Activated gamma-delta T cell (primary cell): Measurements from ENCODE around the gene SLFN12.
"Not testable (repeated sequence)": the region's sequence is repeated elsewhere in the genome, so short reads cannot be mapped to it uniquely, and the experiment has no call there.

Experiments
- DNase-seq: peaks from one replicate; lab custom pipeline; 2025; lab: John Stamatoyannopoulos, UW
- total RNA-seq, 2 donors: gene quantifications; one replicate each; lab custom pipeline; 2026; lab: John Stamatoyannopoulos, UW

SLFN12 gene
- total RNA-seq = 19.5 to 31.4 reads per million in 2 donors

GRCh38 chr17:35432176-35433074, at the start of gene SLFN12:
SLFN12 (minus strand) TSS chr17:35432500; CDS start chr17:35423028, 9,472 bp downstream.
- DNase-seq = no peak

GRCh38 chr17:35479271-35479670, 47.0 kb upstream of the SLFN12 start:
- DNase-seq = no peak

GRCh38 chr17:35477248-35477647, 44.9 kb upstream of the SLFN12 start:
- no peak for DNase-seq

GRCh38 chr17:35476283-35476820, 44.1 kb upstream of the SLFN12 start:
- no peak for DNase-seq

- DNase-seq = no peak
Measured at GRCh38 chr17:35468475-35468874, 36.2 kb upstream of the SLFN12 start.

- no peak for DNase-seq
Measured at GRCh38 chr17:35467824-35468223, 35.5 kb upstream of the SLFN12 start.

- DNase-seq = peak; percentile 73
Measured at GRCh38 chr17:35460354-35460851, 28.1 kb upstream of the SLFN12 start.

GRCh38 chr17:35454035-35454434, 21.7 kb upstream of the SLFN12 start:
- DNase-seq = not testable (repeated sequence)

GRCh38 chr17:35453171-35453570, 20.9 kb upstream of the SLFN12 start:
- DNase-seq = no peak

GRCh38 chr17:35449371-35449931, 17.2 kb upstream of the SLFN12 start:
- no peak for DNase-seq

- DNase-seq = no peak
Measured at GRCh38 chr17:35448899-35449227, 16.6 kb upstream of the SLFN12 start.

GRCh38 chr17:35448214-35448898, 16.1 kb upstream of the SLFN12 start, which contains the start of gene SLFN13:
SLFN13 (minus strand) TSS chr17:35448766; CDS start chr17:35445680, 3,086 bp downstream.
- DNase-seq = peak; percentile 76

GRCh38 chr17:35447499-35447898, 15.2 kb upstream of the SLFN12 start:
- DNase-seq = no peak

GRCh38 chr17:35438433-35438832, 6.1 kb upstream of the SLFN12 start:
- DNase-seq = no peak

GRCh38 chr17:35433075-35433894, 985 bp upstream of the SLFN12 start:
- no peak for DNase-seq

GRCh38 chr17:35429702-35430101, 2.6 kb downstream of the SLFN12 start:
- no peak for DNase-seq

GRCh38 chr17:35428229-35428628, 4.1 kb downstream of the SLFN12 start:
- DNase-seq = no peak

GRCh38 chr17:35423761-35424160, 8.5 kb downstream of the SLFN12 start:
- no peak for DNase-seq

GRCh38 chr17:35421069-35421468, 11.2 kb downstream of the SLFN12 start:
- DNase-seq = not testable (repeated sequence)

- DNase-seq = no peak
Measured at GRCh38 chr17:35416659-35417058, 15.6 kb downstream of the SLFN12 start.

- not testable (repeated sequence) for DNase-seq
Measured at GRCh38 chr17:35414707-35415106, 17.6 kb downstream of the SLFN12 start.
